Left renal cortex interstitium (tissue), 4 donors: Measurements from ENCODE around the gene CLRN2. TPM values are rescaled to one million over a fixed set of nuclear protein-coding genes. Genes with fewer than 3 reads are reported as not detected.

Experiments used
- polyA plus RNA-seq, 4 donors: library from polyadenylated mRNA; unstranded; fragments of 120-200 nt; gene quantifications; one replicate each; pipeline ENCODE4 v1.2.1, GENCODE V29; 2013; ENCODE audit not compliant: insufficient read length in 4 of 4

CLRN2 gene
- polyA plus RNA-seq, 4 donors = not detected

Other genes starting within 250 kb of the CLRN2 start
- gene QDPR, start 3.1 kb upstream of the CLRN2 start, polyA plus RNA-seq = 10 to 100 TPM; 46.1 to 68.1 (median 67.4) TPM
- gene LAP3, start 62.0 kb downstream of the CLRN2 start, polyA plus RNA-seq = 10 to 100 TPM; 67.5 to 86.8 (median 74.5) TPM
- 10 to 100 TPM; 60.0 to 71.3 (median 69.1) TPM for gene MED28, start 99.5 kb downstream of the CLRN2 start, polyA plus RNA-seq